K562 (cell line): ENCODE measurements around the gene CDC25B. TPM values are rescaled to one million over a fixed set of nuclear protein-coding genes. Genes with fewer than 3 reads are reported as not detected.

Experiments
- EWSR1 ChIP-seq: fragments of 450-650 bp; IDR thresholded peaks from 2 replicates; pipeline ENCODE4 v1.6.1; 2018; ENCODE audit warnings: borderline replicate concordance, mild to moderate bottlenecking, low read depth, moderate library complexity; ENCODE audit not compliant: partially characterized antibody
- MXI1 ChIP-seq: IDR thresholded peaks from 2 replicates; pipeline ENCODE4 v1.6.1; 2011; ENCODE audit warnings: low read depth, mild to moderate bottlenecking, improper control_type of control experiment, low read length
- RBM22 ChIP-seq: fragments of 200-400 bp; formaldehyde crosslinking; IDR thresholded peaks from 2 replicates; pipeline ENCODE4 v1.6.1; 2018; ENCODE audit warnings: low read length, low read depth; ENCODE audit not compliant: poor library complexity, severe bottlenecking
- polyA plus RNA-seq, 8 experiments: library from polyadenylated mRNA; depleted of rRNA in 4 of 8; stranded (reverse) in 5 of 8; unstranded in 3 of 8; fragments of >200 nt; fragmentation: Nextera tagmentation in 2 of 8; fragmentation: Illumina TruSeq in 1 of 8; extraction: Ambion mirVana in 2 of 8; extraction: Trizol in 1 of 8; gene quantifications; 2 replicates each; pipeline versions ENCODE4 v1.2.1 to v1.2.3, GENCODE V29; 2011 to 2014; ENCODE audit warnings: inconsistent platforms in 1 of 8, missing spikeins in 1 of 8
- total RNA-seq, 7 experiments: library from RNA; depleted of rRNA in 6 of 7; stranded (reverse); fragments of >200 nt in 6 of 7; fragmentation: Illumina TruSeq in 2 of 7; extraction: Trizol in 2 of 7; gene quantifications; 2 replicates each; pipeline versions ENCODE4 v1.2.1 to v1.2.3, GENCODE V29; 2011 to 2021; ENCODE audit warnings: low replicate concordance in 1 of 7
- TF ChIP-seq, protein P1 (sequence below), 2 experiments: fragments of 250-450 bp in 1 of 2; fragments of 450-650 bp in 1 of 2; sonication (Bioruptor Pico) in 1 of 2; IDR thresholded peaks; 2 replicates each; pipeline versions ENCODE4 v1.6.1 to v1.8.0; 2016 to 2021; ENCODE audit warnings: mild to moderate bottlenecking in 2 of 2, moderate library complexity in 2 of 2, missing compliant biosample characterization in 1 of 2, missing genetic modification characterization in 1 of 2
- TF ChIP-seq, protein P2 (sequence below), 2 experiments: fragments of 450-650 bp; formaldehyde crosslinking in 1 of 2; IDR thresholded peaks; 2 replicates each; pipeline versions ENCODE4 v1.4.0 to v1.6.1; 2014 to 2020; ENCODE audit warnings: mild to moderate bottlenecking in 2 of 2, borderline replicate concordance in 1 of 2, low read depth in 1 of 2
- TF ChIP-seq, protein P3 (sequence below): IDR thresholded peaks from 3 replicates; pipeline ENCODE4 v1.6.1; 2011; ENCODE audit warnings: borderline replicate concordance, mild to moderate bottlenecking; ENCODE audit not compliant: insufficient read length, insufficient read depth
- TF ChIP-seq, protein P4 (sequence below): fragments of 250-450 bp; sonication (Bioruptor Pico); IDR thresholded peaks from 2 replicates; pipeline ENCODE4 v1.9.0; 2021; ENCODE audit warnings: mild to moderate bottlenecking, inconsistent platforms
- TF ChIP-seq, protein P5 (sequence below): IDR thresholded peaks from 2 replicates; pipeline ENCODE4 v1.6.1; 2011; ENCODE audit warnings: borderline replicate concordance, low read depth, mild to moderate bottlenecking, moderate library complexity, low read length; ENCODE audit not compliant: insufficient read depth, poor library complexity, severe bottlenecking

CDC25B gene
- total and polyA plus RNA-seq, 9 of the 15 experiments (the other 6 are each of a cell fraction or from before 2014, with no cell fraction given), result 2.3 to 35.7 (median 9.5) TPM

DNA sequence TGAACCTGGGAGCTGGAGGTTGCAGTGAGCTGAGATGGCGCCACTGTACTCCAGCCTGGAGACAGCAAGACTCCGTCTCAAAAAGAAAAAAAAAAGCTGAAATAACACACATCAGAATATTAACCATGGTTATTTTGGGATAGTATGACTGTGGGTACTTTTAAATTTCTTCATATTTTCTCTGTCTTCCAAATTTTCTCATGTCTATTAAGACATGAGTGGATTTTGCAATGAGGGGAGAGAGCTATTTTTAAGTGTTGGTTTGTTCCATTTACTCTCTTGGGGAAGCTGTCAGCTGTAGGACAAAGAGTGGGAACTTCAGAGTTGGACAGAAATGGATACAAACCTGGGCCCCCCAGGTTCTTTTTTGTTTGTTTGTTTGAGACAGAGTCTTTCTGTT, 38.8 kb upstream of the CDC25B start (continued):
- TF ChIP-seq, protein P1, sequence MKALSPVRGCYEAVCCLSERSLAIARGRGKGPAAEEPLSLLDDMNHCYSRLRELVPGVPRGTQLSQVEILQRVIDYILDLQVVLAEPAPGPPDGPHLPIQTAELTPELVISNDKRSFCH (CRISPR knock-in tag; IDR thresholded peaks at IDR 0.05), result no peak
- TF ChIP-seq, protein P1 (tag; IDR thresholded peaks at IDR 0.05), result no peak
- TF ChIP-seq MXI1 (no peak), EWSR1 (no peak), RBM22 (no peak)
- TF ChIP-seq, protein P2, sequence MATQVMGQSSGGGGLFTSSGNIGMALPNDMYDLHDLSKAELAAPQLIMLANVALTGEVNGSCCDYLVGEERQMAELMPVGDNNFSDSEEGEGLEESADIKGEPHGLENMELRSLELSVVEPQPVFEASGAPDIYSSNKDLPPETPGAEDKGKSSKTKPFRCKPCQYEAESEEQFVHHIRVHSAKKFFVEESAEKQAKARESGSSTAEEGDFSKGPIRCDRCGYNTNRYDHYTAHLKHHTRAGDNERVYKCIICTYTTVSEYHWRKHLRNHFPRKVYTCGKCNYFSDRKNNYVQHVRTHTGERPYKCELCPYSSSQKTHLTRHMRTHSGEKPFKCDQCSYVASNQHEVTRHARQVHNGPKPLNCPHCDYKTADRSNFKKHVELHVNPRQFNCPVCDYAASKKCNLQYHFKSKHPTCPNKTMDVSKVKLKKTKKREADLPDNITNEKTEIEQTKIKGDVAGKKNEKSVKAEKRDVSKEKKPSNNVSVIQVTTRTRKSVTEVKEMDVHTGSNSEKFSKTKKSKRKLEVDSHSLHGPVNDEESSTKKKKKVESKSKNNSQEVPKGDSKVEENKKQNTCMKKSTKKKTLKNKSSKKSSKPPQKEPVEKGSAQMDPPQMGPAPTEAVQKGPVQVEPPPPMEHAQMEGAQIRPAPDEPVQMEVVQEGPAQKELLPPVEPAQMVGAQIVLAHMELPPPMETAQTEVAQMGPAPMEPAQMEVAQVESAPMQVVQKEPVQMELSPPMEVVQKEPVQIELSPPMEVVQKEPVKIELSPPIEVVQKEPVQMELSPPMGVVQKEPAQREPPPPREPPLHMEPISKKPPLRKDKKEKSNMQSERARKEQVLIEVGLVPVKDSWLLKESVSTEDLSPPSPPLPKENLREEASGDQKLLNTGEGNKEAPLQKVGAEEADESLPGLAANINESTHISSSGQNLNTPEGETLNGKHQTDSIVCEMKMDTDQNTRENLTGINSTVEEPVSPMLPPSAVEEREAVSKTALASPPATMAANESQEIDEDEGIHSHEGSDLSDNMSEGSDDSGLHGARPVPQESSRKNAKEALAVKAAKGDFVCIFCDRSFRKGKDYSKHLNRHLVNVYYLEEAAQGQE (IDR thresholded peaks at IDR 0.05; ENCODE audit: borderline replicate concordance), result no peak
- TF ChIP-seq, protein P2 (CRISPR knock-in tag; IDR thresholded peaks at IDR 0.05; ENCODE audit: low read depth), result no peak
- TF ChIP-seq, protein P3, sequence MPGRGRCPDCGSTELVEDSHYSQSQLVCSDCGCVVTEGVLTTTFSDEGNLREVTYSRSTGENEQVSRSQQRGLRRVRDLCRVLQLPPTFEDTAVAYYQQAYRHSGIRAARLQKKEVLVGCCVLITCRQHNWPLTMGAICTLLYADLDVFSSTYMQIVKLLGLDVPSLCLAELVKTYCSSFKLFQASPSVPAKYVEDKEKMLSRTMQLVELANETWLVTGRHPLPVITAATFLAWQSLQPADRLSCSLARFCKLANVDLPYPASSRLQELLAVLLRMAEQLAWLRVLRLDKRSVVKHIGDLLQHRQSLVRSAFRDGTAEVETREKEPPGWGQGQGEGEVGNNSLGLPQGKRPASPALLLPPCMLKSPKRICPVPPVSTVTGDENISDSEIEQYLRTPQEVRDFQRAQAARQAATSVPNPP, result no peak
- TF ChIP-seq, protein P4, sequence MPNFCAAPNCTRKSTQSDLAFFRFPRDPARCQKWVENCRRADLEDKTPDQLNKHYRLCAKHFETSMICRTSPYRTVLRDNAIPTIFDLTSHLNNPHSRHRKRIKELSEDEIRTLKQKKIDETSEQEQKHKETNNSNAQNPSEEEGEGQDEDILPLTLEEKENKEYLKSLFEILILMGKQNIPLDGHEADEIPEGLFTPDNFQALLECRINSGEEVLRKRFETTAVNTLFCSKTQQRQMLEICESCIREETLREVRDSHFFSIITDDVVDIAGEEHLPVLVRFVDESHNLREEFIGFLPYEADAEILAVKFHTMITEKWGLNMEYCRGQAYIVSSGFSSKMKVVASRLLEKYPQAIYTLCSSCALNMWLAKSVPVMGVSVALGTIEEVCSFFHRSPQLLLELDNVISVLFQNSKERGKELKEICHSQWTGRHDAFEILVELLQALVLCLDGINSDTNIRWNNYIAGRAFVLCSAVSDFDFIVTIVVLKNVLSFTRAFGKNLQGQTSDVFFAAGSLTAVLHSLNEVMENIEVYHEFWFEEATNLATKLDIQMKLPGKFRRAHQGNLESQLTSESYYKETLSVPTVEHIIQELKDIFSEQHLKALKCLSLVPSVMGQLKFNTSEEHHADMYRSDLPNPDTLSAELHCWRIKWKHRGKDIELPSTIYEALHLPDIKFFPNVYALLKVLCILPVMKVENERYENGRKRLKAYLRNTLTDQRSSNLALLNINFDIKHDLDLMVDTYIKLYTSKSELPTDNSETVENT (CRISPR knock-in tag), result no peak
- TF ChIP-seq, protein P5, sequence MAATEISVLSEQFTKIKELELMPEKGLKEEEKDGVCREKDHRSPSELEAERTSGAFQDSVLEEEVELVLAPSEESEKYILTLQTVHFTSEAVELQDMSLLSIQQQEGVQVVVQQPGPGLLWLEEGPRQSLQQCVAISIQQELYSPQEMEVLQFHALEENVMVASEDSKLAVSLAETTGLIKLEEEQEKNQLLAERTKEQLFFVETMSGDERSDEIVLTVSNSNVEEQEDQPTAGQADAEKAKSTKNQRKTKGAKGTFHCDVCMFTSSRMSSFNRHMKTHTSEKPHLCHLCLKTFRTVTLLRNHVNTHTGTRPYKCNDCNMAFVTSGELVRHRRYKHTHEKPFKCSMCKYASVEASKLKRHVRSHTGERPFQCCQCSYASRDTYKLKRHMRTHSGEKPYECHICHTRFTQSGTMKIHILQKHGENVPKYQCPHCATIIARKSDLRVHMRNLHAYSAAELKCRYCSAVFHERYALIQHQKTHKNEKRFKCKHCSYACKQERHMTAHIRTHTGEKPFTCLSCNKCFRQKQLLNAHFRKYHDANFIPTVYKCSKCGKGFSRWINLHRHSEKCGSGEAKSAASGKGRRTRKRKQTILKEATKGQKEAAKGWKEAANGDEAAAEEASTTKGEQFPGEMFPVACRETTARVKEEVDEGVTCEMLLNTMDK, result no peak
